Endothelial cell (in vitro differentiated cells): Measurements from ENCODE around the gene GARIN3. TPM values are rescaled to one million over a fixed set of nuclear protein-coding genes. Genes with fewer than 3 reads are reported as not detected.
"Not testable (repeated sequence)": the region's sequence is repeated elsewhere in the genome, so short reads cannot be mapped to it uniquely, and the experiment has no call there.

Source experiments
- DNase-seq: peaks from one replicate; pipeline ENCODE4 v3.0.0; 2021; ENCODE audit warnings: low spot score
- H3K27ac Mint-ChIP-seq: one replicate; pipeline ENCODE4 v1.8.0; 2021; ENCODE audit warnings: mixed read lengths, inconsistent platforms; ENCODE audit not compliant: unreplicated experiment
- H3K27me3 Mint-ChIP-seq: one replicate; pipeline ENCODE4 v1.8.0; 2021; ENCODE audit warnings: mild to moderate bottlenecking, moderate library complexity, mixed read lengths, inconsistent platforms; ENCODE audit not compliant: unreplicated experiment
- H3K36me3 Mint-ChIP-seq: one replicate; pipeline ENCODE4 v1.8.0; 2021; ENCODE audit warnings: mild to moderate bottlenecking, low read depth, mixed read lengths, inconsistent platforms; ENCODE audit not compliant: unreplicated experiment
- H3K4me1 Mint-ChIP-seq: one replicate; pipeline ENCODE4 v1.8.0; 2021; ENCODE audit warnings: mild to moderate bottlenecking, mixed read lengths, inconsistent platforms; ENCODE audit not compliant: unreplicated experiment
- H3K4me3 Mint-ChIP-seq: one replicate; pipeline ENCODE4 v1.8.0; 2021; ENCODE audit warnings: mild to moderate bottlenecking, mixed read lengths, inconsistent platforms; ENCODE audit not compliant: unreplicated experiment
- H3K9me3 Mint-ChIP-seq: one replicate; pipeline ENCODE4 v1.8.0; 2021; ENCODE audit warnings: mixed read lengths, inconsistent platforms; ENCODE audit not compliant: unreplicated experiment
- total RNA-seq: library from RNA; stranded (reverse); fragmentation: NEBNext Ultra II Directional; extraction: Animal tissue kit (Norgen Biotek cat#: 25700); gene quantifications from one replicate; pipeline ENCODE4 v1.2.1, GENCODE V29; 2021; ENCODE audit not compliant: unreplicated experiment
- TF ChIP-seq, protein P1 (sequence below): fragments of 200-600 bp; sonication (generic); IDR thresholded peaks from one replicate; pipeline ENCODE4 v1.5.0; 2021; ENCODE audit warnings: antibody characterized with exemption; ENCODE audit not compliant: unreplicated experiment

GARIN3 gene
- total RNA-seq, 1 donor from 2014 or later, result not detected

DNA sequence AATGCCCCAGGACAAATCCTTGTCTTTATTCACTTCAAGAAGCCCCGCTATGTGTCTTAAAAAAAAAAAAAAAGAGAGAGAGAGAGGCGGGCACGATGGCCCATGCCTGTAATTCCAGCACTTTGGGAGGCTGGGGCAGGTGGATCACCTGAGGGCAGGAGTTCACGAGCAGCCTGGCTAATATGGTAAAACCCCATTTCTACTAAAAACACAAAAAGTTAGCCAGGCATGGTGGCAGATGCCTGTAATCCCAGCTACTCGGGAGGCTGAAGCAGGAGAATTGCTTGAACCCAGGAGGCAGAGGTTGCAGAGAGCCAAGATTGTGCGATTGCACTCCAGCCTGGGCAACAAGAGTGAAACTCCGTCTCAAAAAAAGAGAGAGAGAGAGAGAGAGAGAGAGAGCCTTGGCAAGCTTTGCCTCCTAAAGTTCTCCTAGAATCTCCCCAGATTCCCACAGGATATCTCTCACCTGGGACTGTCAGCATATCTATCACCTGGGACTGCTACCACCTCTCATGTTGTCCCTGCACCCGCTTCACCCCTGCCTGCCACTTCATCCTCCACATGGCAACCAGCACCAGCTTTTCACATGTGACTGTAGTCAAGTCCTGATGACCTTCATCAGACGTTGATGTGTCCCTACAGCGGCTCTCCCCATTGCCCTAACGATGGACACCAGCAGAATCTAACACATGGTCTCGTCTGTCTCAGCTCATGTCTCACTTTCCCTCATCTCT, 20.4 kb upstream of the GARIN3 start:
- Mint-ChIP-seq H3K27ac (no peak overlapping the region), H3K36me3 (no peaks in the 10 kb centered on the region), H3K4me3 (no peak overlapping the region), H3K9me3 (no peaks in the 10 kb centered on the region), H3K27me3 (no peaks in the 10 kb centered on the region), H3K4me1 (no peaks in the 10 kb centered on the region)
- DNase-seq, result no peak
- TF ChIP-seq, protein P1, sequence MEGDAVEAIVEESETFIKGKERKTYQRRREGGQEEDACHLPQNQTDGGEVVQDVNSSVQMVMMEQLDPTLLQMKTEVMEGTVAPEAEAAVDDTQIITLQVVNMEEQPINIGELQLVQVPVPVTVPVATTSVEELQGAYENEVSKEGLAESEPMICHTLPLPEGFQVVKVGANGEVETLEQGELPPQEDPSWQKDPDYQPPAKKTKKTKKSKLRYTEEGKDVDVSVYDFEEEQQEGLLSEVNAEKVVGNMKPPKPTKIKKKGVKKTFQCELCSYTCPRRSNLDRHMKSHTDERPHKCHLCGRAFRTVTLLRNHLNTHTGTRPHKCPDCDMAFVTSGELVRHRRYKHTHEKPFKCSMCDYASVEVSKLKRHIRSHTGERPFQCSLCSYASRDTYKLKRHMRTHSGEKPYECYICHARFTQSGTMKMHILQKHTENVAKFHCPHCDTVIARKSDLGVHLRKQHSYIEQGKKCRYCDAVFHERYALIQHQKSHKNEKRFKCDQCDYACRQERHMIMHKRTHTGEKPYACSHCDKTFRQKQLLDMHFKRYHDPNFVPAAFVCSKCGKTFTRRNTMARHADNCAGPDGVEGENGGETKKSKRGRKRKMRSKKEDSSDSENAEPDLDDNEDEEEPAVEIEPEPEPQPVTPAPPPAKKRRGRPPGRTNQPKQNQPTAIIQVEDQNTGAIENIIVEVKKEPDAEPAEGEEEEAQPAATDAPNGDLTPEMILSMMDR, result no peak

DNA sequence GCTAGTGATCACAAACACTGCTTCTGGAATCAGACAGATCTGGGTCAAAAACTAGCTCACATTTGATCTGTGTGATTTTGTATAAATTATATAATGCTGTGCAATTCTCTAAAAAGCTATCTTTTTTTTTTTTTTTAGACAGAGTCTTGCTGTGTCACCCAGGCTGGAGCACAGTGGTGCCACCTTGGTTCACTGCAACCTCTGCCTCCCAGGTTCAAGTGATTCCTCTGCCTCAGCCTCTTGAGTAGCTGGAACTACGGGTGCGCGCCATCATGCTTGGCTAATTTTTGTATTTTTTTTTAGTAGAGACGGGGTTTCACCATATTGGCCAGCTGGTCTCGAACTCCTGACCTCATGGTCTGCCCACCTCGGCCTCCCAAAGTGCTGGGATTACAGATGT, 19.1 kb upstream of the GARIN3 start:
- not testable (repeated sequence) for H3K36me3 Mint-ChIP-seq, H3K9me3 Mint-ChIP-seq, H3K4me1 Mint-ChIP-seq, H3K4me3 Mint-ChIP-seq, H3K27me3 Mint-ChIP-seq, DNase-seq, H3K27ac Mint-ChIP-seq

DNA sequence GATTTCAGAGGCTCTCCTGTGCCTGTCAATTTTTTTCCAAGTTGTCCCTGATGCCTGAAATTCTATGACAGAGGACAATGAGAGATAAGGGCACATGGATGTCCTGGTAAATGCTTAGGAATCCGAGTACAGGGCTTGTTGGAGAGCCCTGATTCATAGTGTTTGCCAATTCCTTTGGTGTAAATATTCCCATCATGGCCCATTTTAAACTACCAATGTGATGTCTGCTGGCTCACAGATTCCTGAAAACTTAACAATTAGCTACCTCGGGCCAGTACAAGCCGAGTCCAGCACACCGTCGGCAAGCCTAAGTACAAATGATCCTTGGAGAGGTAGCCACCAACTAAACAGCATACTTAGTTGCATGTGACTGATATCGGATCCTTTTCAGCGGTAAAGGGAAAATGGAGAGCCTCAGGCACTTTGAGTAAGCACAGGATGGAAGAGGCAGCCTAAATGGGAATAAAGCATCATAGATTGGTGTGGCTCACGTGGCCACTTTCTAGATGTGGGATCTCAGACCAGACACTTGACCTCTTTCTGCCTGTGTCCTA, 18.1 kb upstream of the GARIN3 start:
- Mint-ChIP-seq H3K9me3 (no peaks in the 10 kb centered on the region), H3K27me3 (no peaks in the 10 kb centered on the region), H3K27ac (no peak overlapping the region), H3K4me1 (no peaks in the 10 kb centered on the region), H3K36me3 (no peaks in the 10 kb centered on the region), H3K4me3 (no peak overlapping the region)
- TF ChIP-seq, protein P1, result no peak
- no peak for DNase-seq

DNA sequence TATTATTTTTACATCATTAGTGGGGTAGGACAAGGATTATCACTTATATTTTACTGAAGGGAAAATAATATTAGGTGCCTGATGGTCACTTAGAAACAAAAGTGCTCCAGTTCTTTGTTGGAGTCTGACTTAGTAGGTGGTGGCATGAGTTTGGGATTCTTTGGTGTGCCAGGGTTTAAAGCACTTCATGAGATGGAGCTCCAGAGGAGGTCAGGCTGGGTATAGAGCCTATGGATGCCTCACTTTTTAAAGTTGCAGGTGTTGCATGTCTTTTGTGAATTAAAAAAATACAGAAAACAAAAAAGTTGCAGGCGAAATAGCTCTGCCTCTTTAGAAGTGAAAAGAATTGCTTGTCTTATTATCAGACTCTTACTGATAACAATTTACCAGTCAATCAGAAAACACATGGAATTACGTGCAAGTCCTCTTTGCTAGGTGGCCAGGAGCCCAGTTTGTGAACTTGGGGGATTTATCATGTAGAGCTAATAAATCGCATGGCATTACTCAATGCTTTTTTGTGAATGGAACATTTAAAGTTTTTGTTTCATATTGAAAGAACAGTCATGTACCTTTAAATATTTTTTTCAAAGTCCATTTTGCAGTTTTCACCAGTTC, 16.2 kb upstream of the GARIN3 start:
- no peaks in the 10 kb centered on the region for H3K36me3 Mint-ChIP-seq
- no peaks in the 10 kb centered on the region for H3K27me3 Mint-ChIP-seq
- no peak overlapping the region for H3K27ac Mint-ChIP-seq
- H3K4me3 Mint-ChIP-seq, result no peak overlapping the region
- DNase-seq, result no peak
- H3K4me1 Mint-ChIP-seq, result no peaks in the 10 kb centered on the region
- no peaks in the 10 kb centered on the region for H3K9me3 Mint-ChIP-seq
- TF ChIP-seq, protein P1, result no peak

DNA sequence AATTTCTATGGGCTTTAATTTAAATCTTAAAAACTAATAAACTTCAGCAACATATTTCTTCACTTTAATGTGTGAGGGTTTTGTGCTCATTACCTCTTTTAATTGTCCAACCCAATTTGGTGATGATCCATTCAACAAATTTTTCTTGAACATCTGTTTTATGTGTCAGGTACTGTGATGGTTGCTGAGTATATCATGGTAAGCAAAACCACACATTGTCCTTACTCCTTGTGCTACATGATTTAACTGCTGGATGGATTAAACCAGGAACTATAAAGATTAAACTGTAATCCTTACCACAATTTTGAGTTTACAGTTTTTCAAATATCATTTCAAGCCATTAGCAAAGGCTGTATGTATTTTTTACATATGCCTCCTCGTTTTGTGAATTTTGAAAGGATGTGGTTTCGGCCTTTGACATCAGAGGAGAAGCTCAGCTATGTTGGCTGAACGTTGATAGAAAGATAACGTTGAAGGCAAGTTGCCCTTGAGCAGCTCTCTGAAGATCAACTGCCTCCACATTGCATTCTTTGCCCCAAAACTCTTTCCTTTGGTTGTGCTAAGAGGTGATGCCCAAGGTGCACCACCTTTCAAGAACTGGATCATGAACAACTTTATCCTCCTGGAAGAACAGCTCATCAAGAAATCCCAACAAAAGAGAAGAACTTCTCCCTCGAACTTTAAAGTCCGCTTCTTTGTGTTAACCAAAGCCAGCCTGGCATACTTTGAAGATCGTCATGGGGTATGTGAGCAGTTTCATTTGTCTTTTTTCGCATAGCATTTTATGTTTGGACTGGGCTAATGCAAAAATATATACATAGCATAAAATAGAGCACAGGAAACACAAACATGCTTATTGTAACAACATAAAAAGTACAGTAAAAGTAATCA, 14.6 kb upstream of the GARIN3 start, which contains the start of gene ITK:
ITK (plus strand) TSS at position 467 of the 891 bp plus-strand sequence; CDS start at position 605, 138 bp downstream.
- H3K36me3 Mint-ChIP-seq, result no peaks in the 10 kb centered on the region
- no peaks in the 10 kb centered on the region for H3K4me1 Mint-ChIP-seq
- no peak for DNase-seq
- no peak within 1 kb of the TSS for H3K27ac Mint-ChIP-seq
- TF ChIP-seq, protein P1, result no peak
- no peaks in the 10 kb centered on the region for H3K27me3 Mint-ChIP-seq
- H3K9me3 Mint-ChIP-seq, result no peaks in the 10 kb centered on the region
- H3K4me3 Mint-ChIP-seq, result no peak within 1 kb of the TSS
